Measurements from ENCODE around the gene SCG2.

- TF ChIP-seq CTCF (conservative IDR thresholded peaks at IDR 0.05; ENCODE audit: low read length) (no peak), EZH2phosphoT487 (IDR thresholded peaks at IDR 0.05; ENCODE audit: borderline replicate concordance, low read depth, low read length) (no peak)
These were observed 40.1 kb downstream of the SCG2 start for GRCh38 chr2:223562078-223562477.

Data from OCI-LY7 (cell line).